OCI-LY7 (cell line): Measurements from ENCODE around the gene DBNDD2. TPM values are rescaled to one million over a fixed set of nuclear protein-coding genes. Genes with fewer than 3 reads are reported as not detected.

Experiments used
- BruUV-seq: library from RNA; stranded (reverse); fragments of 400-500 nt; replicated peaks from 2 replicates; lab custom pipeline; 2021; lab: Mats Ljungman, UMichigan
- CTCF ChIA-PET: fragments of 300-600 bp; sonication (Branson Sonifier 250); formaldehyde crosslinking; loops from one replicate; lab custom pipeline; 2022; ENCODE audit warnings: antibody characterized with exemption; ENCODE audit not compliant: unreplicated experiment; lab: Charles Lee
- POLR2A ChIA-PET: fragments of 300-600 bp; sonication (Branson Sonifier 250); formaldehyde crosslinking; loops from one replicate; lab custom pipeline; 2022; ENCODE audit warnings: antibody characterized with exemption; lab: Charles Lee
- DNase-seq: peaks from one replicate; pipeline ENCODE4 v3.0.0-alpha.2; 2015; ENCODE audit warnings: low spot score
- H2AFZ ChIP-seq: fragments of 200-600 bp; sonication (generic), shearing (Covaris generic); 2 replicates; pipeline ENCODE4 v1.6.1; 2014; ENCODE audit warnings: mild to moderate bottlenecking, antibody characterized with exemption, low read length, moderate library complexity
- H3K27ac ChIP-seq: fragments of 200-600 bp; sonication (generic); 2 replicates; pipeline ENCODE4 v1.5.1; 2014; ENCODE audit warnings: mixed run types, low read depth, mild to moderate bottlenecking, moderate library complexity, low read length, inconsistent platforms; ENCODE audit not compliant: poor library complexity, severe bottlenecking
- H3K36me3 ChIP-seq: fragments of 200-600 bp; sonication (generic); 2 replicates; pipeline ENCODE4 v1.6.1; 2014; ENCODE audit warnings: mild to moderate bottlenecking, antibody characterized with exemption, low read length, moderate library complexity, mixed read lengths; ENCODE audit not compliant: insufficient read depth
- H3K4me1 ChIP-seq: fragments of 200-600 bp; sonication (generic); 2 replicates; pipeline ENCODE4 v1.5.1; 2014; ENCODE audit warnings: mild to moderate bottlenecking, low read length; ENCODE audit not compliant: insufficient read depth, poor library complexity, severe bottlenecking
- H3K4me2 ChIP-seq: fragments of 200-600 bp; sonication (generic); 2 replicates; pipeline ENCODE4 v1.6.1; 2014; ENCODE audit warnings: mild to moderate bottlenecking, low read length
- H3K4me3 ChIP-seq: fragments of 200-600 bp; sonication (generic); 2 replicates; pipeline ENCODE4 v1.5.1; 2014; ENCODE audit warnings: mild to moderate bottlenecking, low read depth, low read length; ENCODE audit not compliant: poor library complexity, severe bottlenecking
- H3K79me2 ChIP-seq: fragments of 200-600 bp; sonication (generic); 2 replicates; pipeline ENCODE4 v1.6.1; 2016; ENCODE audit warnings: low read depth, mild to moderate bottlenecking, low read length, moderate library complexity, mixed read lengths; ENCODE audit not compliant: insufficient read depth
- H3K9me2 ChIP-seq: fragments of 200-600 bp; sonication (generic); 2 replicates; pipeline ENCODE4 v1.6.1; 2016; ENCODE audit warnings: mild to moderate bottlenecking, low read length, mixed read lengths; ENCODE audit not compliant: insufficient read depth
- H3K9me3 ChIP-seq: fragments of 200-600 bp; sonication (generic); 2 replicates; pipeline ENCODE4 v1.6.1; 2014; ENCODE audit warnings: mild to moderate bottlenecking, mixed run types, low read length, mixed read lengths
- H4K20me1 ChIP-seq: fragments of 200-600 bp; sonication (generic); 2 replicates; pipeline ENCODE4 v1.6.1; 2014; ENCODE audit warnings: mild to moderate bottlenecking, antibody characterized with exemption, low read length, moderate library complexity, mixed read lengths; ENCODE audit not compliant: insufficient read depth
- CTCF ChIP-seq: fragments of 200-600 bp; sonication (generic); conservative IDR thresholded peaks from 2 replicates; pipeline ENCODE4 v1.5.1; 2014; ENCODE audit warnings: mild to moderate bottlenecking, antibody characterized with exemption, low read length, moderate library complexity, mixed read lengths
- EZH2phosphoT487 ChIP-seq: fragments of 200-600 bp; sonication (generic); IDR thresholded peaks from 2 replicates; pipeline ENCODE4 v1.6.1; 2018; ENCODE audit warnings: low read depth, borderline replicate concordance, mild to moderate bottlenecking, mixed run types, antibody characterized with exemption, low read length, moderate library complexity, mixed read lengths
- intact Hi-C: fragments of 100-400 bp; cut with micrococcal nuclease; formaldehyde crosslinking; loops from one replicate; pipeline ENCODE4 v1.10.0; 2022; ENCODE audit not compliant: unreplicated experiment
- total RNA-seq, 2 experiments: library from RNA; depleted of rRNA in 1 of 2; stranded (reverse); fragments of >200 nt in 1 of 2; shearing (Covaris generic) in 1 of 2; gene quantifications; 2 replicates each; pipeline ENCODE4 v1.2.3, GENCODE V29; 2014 to 2022

The DBNDD2 gene
- total RNA-seq, 2 experiments from 2014 or later: 0.57 TPM; not detected in 1

GRCh38 chr20:45368221-45368980 is 39.7 kb upstream of the DBNDD2 start:
- peak; percentile 97 for DNase-seq
- peaks cover 35% of the 10 kb centered on the region for H3K36me3 ChIP-seq
- intact Hi-C loops: loop anchor here (1.0 to 5.0 kb wide), 4 partner anchors 46 to 604 kb away; partner anchors contain the start of gene ZNF335
- H3K4me3 ChIP-seq: peak overlapping the region; percentile 50
- H3K27ac ChIP-seq: peak overlapping the region; percentile 83
- H3K4me1 ChIP-seq: peaks cover 74% of the 10 kb centered on the region
- no peaks in the 10 kb centered on the region for H3K9me3 ChIP-seq
- H3K4me2 ChIP-seq: peak overlapping the region; percentile 87
- TF ChIP-seq EZH2phosphoT487: no peak
- TF ChIP-seq CTCF: no peak
- BruUV-seq: no TSS peak
- ChIA-PET POLR2A (interaction anchor here (0.6 to 1.6 kb wide), 5 partner anchors 11 to 719 kb away, joined by 3 to 4 read pairs (median 4); no protein-coding TSS in a partner anchor), CTCF (interaction anchor here (1.9 kb wide), 1 partner anchor 69 kb away, joined by 8 read pairs; no protein-coding TSS in a partner anchor)
- H3K9me2 ChIP-seq: no peaks in the 10 kb centered on the region
- peaks cover 8% of the 10 kb centered on the region; the same call in 1 of the 2 replicates for H3K79me2 ChIP-seq
- H4K20me1 ChIP-seq: peaks cover 9% of the 10 kb centered on the region; the same call in 1 of the 2 replicates
- H2AFZ ChIP-seq: no peak overlapping the region

GRCh38 chr20:45370571-45371160 is 37.4 kb upstream of the DBNDD2 start:
- Histone ChIP-seq H3K9me2 (no peaks in the 10 kb centered on the region), H3K4me2 (0 out of 2 replicates have a peak overlapping the region, but pooled peaks have one; percentile 13), H3K79me2 (no peaks in the 10 kb centered on the region), H4K20me1 (peaks cover 5% of the 10 kb centered on the region; the same call in 1 of the 2 replicates), H3K9me3 (no peaks in the 10 kb centered on the region), H2AFZ (no peak overlapping the region), H3K4me3 (no peak overlapping the region), H3K4me1 (peaks cover 60% of the 10 kb centered on the region), H3K27ac (no peak overlapping the region), H3K36me3 (peaks cover 30% of the 10 kb centered on the region)
- no peak for DNase-seq
- intact Hi-C loops: no loop called here
- no TSS peak for BruUV-seq
- ChIA-PET POLR2A (interaction anchor here (1.3 kb wide), 2 partner anchors 15 to 74 kb away, joined by 3 read pairs; no protein-coding TSS in a partner anchor), CTCF (interaction anchor here (2.1 kb wide), 1 partner anchor 66 kb away, joined by 8 read pairs; no protein-coding TSS in a partner anchor)
- no peak for TF ChIP-seq CTCF
- no peak for TF ChIP-seq EZH2phosphoT487
